ENCODE measurements around the gene LIPC. TPM values are rescaled to one million over a fixed set of nuclear protein-coding genes. Genes with fewer than 3 reads are reported as not detected.
A peak's percentile ranks its signal among the peaks of the same experiment; 100 is the strongest.

The LIPC gene
- total and polyA plus RNA-seq, 4 donors, result 0.38 to 0.93 (median 0.52) TPM; not detected in 1

DNA sequence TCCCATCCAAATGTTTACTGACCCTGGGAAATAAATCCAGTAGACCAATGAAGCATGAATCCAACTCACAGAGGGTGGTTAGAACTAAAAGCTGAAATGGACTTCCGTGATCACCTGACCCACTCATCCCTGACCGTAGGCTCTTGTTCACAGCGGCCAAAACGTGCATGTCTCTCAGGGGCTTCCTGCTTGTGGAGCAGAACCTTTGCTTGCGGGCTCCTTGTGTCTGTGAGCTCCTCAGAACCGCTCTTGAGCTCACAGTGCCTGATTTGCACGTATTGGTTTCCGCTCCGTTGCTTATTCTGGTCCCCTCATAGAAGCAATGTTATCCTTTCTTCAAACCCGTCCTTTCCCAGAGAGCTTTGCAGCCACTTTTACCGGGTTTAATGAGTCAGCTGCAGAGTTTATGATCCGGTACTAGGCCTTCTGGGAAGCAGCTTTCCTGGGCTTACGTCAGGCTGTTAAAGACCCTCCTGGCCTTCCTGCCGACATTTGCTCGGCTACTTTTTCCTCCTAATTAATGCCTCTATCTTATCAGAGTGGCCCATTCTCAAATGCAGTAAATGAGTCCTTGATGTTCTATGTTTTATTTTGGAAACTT is 35.4 kb downstream of the LIPC start:
- DNase-seq (no peak), ATAC-seq (ENCODE audit: low FRiP score) (no peak)
- no peaks in the 10 kb centered on the region for H3K36me3 ChIP-seq (ENCODE audit: control insufficient read depth in 1 of 2, insufficient read depth in 2 of 2, low read length in 1 of 2)
- 65 to 74% methylated on average over 15 of the region's 15 CpGs for WGBS, 2 donors
- H3K9me3 ChIP-seq (ENCODE audit: control insufficient read depth, low read length), result no peaks in the 10 kb centered on the region
- no peak overlapping the region for H3K4me3 ChIP-seq (ENCODE audit: low read length in 2 of 2)
- intact Hi-C loops (cut with DNase I), result no loop called here
- H3K27ac ChIP-seq (ENCODE audit: low read depth in 1 of 2, low read length in 2 of 2), result no peak overlapping the region
- H3K4me1 ChIP-seq (ENCODE audit: control insufficient read depth in 1 of 2, insufficient read depth in 2 of 2, low read length in 2 of 2), result no peaks in the 10 kb centered on the region
- H3K27me3 ChIP-seq (ENCODE audit: control insufficient read depth in 1 of 2, insufficient read depth in 2 of 2, low read length in 1 of 2), result no peaks in the 10 kb centered on the region

GRCh38 chr15:58467722-58468423 is 36.1 kb downstream of the LIPC start:
- intact Hi-C loops (cut with DNase I), result no loop called here
- no peak overlapping the region for H3K4me3 ChIP-seq (ENCODE audit: low read length in 2 of 2)
- H3K4me1 ChIP-seq (ENCODE audit: control insufficient read depth in 1 of 2, insufficient read depth in 2 of 2, low read length in 2 of 2), result no peaks in the 10 kb centered on the region
- 92 to 95% methylated on average over 9 of the region's 9 CpGs for WGBS, 2 donors
- H3K27ac ChIP-seq (ENCODE audit: low read depth in 1 of 2, low read length in 2 of 2), result no peak overlapping the region
- no peaks in the 10 kb centered on the region for H3K9me3 ChIP-seq (ENCODE audit: control insufficient read depth, low read length)
- H3K36me3 ChIP-seq (ENCODE audit: control insufficient read depth in 1 of 2, insufficient read depth in 2 of 2, low read length in 1 of 2), result no peaks in the 10 kb centered on the region
- no peak for DNase-seq
- H3K27me3 ChIP-seq (ENCODE audit: control insufficient read depth in 1 of 2, insufficient read depth in 2 of 2, low read length in 1 of 2), result no peaks in the 10 kb centered on the region
- no peak for ATAC-seq (ENCODE audit: low FRiP score)

DNA sequence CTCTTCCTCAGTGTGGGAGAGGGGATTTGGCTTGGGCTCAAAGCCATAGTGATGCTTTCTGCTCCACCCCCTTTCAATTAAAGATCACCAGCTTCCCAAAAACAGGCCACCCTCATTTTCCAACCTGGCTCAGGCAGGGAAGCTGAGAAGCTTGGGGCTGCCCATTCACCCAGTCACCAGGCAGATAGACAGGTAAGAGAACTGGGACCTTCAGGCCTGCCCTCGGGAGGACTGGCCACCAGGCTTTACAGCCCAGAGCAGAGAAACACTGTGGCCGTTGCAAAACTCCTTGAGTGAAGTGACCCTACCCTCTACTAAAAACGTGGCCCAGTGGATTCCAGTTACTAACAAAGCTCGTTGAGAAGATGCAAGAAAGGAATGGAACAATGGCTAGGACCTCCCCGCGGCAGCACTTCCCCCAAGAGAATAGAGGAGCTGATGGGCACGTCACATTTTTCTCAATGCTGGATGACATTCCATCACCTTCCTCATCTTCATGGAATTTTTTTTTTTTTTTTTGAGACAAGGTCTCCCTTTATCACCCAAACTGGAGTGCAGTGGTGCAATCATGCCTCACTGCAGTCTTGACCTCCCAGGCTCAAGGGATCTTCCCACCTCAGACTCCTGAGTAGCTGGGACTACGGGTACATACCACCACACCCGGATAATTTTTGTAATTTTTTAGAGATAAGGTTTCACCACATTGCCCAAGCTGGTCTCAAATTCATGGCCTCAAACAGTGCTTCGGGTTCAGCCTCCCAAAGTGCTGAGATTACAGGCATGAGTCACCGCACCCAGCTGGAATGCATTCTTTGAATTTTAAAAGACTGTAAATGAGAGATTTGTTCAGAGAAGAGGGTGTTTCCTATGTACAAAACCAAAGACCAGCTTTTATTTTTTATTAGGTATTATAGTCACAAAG is 37.9 kb downstream of the LIPC start:
- no peak for DNase-seq
- no peaks in the 10 kb centered on the region for H3K36me3 ChIP-seq (ENCODE audit: control insufficient read depth in 1 of 2, insufficient read depth in 2 of 2, low read length in 1 of 2)
- intact Hi-C loops (cut with DNase I), result no loop called here
- no peak for ATAC-seq (ENCODE audit: low FRiP score)
- peak overlapping the region in 1 of 2 donors; percentile 38 for H3K27ac ChIP-seq (ENCODE audit: low read depth in 1 of 2, low read length in 2 of 2)
- H3K27me3 ChIP-seq (ENCODE audit: control insufficient read depth in 1 of 2, insufficient read depth in 2 of 2, low read length in 1 of 2), result no peaks in the 10 kb centered on the region
- H3K9me3 ChIP-seq (ENCODE audit: control insufficient read depth, low read length), result no peaks in the 10 kb centered on the region
- H3K4me1 ChIP-seq (ENCODE audit: control insufficient read depth in 1 of 2, insufficient read depth in 2 of 2, low read length in 2 of 2), result no peaks in the 10 kb centered on the region
- no peak overlapping the region for H3K4me3 ChIP-seq (ENCODE audit: low read length in 2 of 2)
- 60 to 61% methylated on average over 11 of the region's 11 CpGs for WGBS, 2 donors

- intact Hi-C loops (cut with DNase I), result no loop called here
- WGBS, 2 donors, result 100% methylated on average over 1 of the region's 1 CpG
- ATAC-seq (ENCODE audit: low FRiP score), result no peak
- H3K4me3 ChIP-seq (ENCODE audit: low read length in 2 of 2), result no peak overlapping the region
- H3K9me3 ChIP-seq (ENCODE audit: control insufficient read depth, low read length), result no peaks in the 10 kb centered on the region
- DNase-seq, result no peak
- H3K27ac ChIP-seq (ENCODE audit: low read depth in 1 of 2, low read length in 2 of 2), result no peak overlapping the region
- H3K27me3 ChIP-seq (ENCODE audit: control insufficient read depth in 1 of 2, insufficient read depth in 2 of 2, low read length in 1 of 2), result no peaks in the 10 kb centered on the region
- H3K36me3 ChIP-seq (ENCODE audit: control insufficient read depth in 1 of 2, insufficient read depth in 2 of 2, low read length in 1 of 2), result no peaks in the 10 kb centered on the region
- H3K4me1 ChIP-seq (ENCODE audit: control insufficient read depth in 1 of 2, insufficient read depth in 2 of 2, low read length in 2 of 2), result no peaks in the 10 kb centered on the region
Measured at GRCh38 chr15:58471348-58471747, 39.6 kb downstream of the LIPC start.

DNA sequence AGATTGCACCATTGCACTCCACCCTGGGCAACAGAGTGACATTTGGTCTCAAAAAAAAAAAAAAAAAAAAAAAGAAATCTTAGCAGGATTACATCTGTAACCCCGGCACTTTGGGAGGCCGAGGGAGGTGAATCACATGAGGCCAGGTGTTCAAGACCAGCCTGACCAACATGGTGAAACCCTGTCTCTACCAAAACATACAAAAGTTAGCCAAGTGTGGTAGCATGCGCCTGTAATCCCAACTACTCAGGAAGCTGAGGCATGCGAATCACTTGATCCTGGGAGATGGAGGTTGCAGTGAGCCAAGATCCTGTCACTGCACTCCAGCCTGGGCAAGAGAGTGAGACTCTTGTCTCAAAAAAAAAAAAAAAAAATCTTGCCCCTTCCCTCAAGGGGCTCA is 40.4 kb downstream of the LIPC start:
- Histone ChIP-seq H3K4me1 (ENCODE audit: control insufficient read depth in 1 of 2, insufficient read depth in 2 of 2, low read length in 2 of 2) (no peaks in the 10 kb centered on the region), H3K9me3 (ENCODE audit: control insufficient read depth, low read length) (no peaks in the 10 kb centered on the region), H3K4me3 (ENCODE audit: low read length in 2 of 2) (no peak overlapping the region), H3K27ac (ENCODE audit: low read depth in 1 of 2, low read length in 2 of 2) (no peak overlapping the region), H3K27me3 (ENCODE audit: control insufficient read depth in 1 of 2, insufficient read depth in 2 of 2, low read length in 1 of 2) (no peaks in the 10 kb centered on the region), H3K36me3 (ENCODE audit: control insufficient read depth in 1 of 2, insufficient read depth in 2 of 2, low read length in 1 of 2) (no peaks in the 10 kb centered on the region)
- 83 to 93% methylated on average over 4 of the region's 4 CpGs for WGBS, 2 donors
- intact Hi-C loops (cut with DNase I), result no loop called here
- DNase-seq (no peak), ATAC-seq (ENCODE audit: low FRiP score) (no peak)

DNA sequence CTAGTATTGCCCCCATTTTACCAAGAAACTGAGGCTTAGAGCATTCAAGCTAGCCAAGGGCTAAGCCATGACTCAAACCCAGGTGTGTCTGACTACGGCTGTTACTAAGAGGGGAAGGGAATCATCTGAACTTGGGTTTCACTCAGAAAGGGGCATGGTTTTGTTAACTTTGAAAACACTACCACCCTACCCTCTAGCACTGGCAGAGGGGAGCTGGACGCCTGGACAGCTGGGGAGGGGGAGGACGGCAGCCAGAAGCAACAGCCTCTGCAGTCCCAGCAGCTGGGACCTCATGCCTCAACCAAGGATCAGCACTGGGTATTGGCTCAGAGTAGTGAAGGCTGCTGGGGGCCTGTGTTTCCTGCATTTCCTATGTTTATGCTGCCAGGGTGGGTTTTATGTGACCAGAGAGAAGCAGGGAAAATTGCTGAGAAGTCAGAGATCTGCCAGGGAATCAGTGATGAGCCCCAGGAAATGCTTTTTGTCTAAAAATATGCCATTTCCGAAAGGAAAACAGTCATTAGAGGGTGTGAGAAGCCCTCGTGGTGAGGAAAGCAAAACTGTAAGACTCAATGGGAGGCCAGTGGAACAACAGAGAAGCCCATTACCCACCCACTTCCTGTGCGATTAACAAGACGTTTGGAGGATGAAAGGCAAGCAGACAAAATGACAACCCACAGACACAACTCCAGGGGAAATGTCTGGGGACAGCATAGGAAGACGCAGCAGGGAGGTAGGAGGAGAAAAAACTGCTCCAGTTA is 41.2 kb downstream of the LIPC start:
- Histone ChIP-seq H3K27me3 (ENCODE audit: control insufficient read depth in 1 of 2, insufficient read depth in 2 of 2, low read length in 1 of 2) (no peaks in the 10 kb centered on the region), H3K4me1 (ENCODE audit: control insufficient read depth in 1 of 2, insufficient read depth in 2 of 2, low read length in 2 of 2) (no peaks in the 10 kb centered on the region), H3K36me3 (ENCODE audit: control insufficient read depth in 1 of 2, insufficient read depth in 2 of 2, low read length in 1 of 2) (no peaks in the 10 kb centered on the region), H3K9me3 (ENCODE audit: control insufficient read depth, low read length) (no peaks in the 10 kb centered on the region), H3K27ac (ENCODE audit: low read depth in 1 of 2, low read length in 2 of 2) (no peak overlapping the region), H3K4me3 (ENCODE audit: low read length in 2 of 2) (no peak overlapping the region)
- ATAC-seq (ENCODE audit: low FRiP score), result no peak
- intact Hi-C loops (cut with DNase I), result no loop called here
- WGBS, 2 donors, result 69 to 70% methylated on average over 8 of the region's 8 CpGs
- no peak for DNase-seq

DNA sequence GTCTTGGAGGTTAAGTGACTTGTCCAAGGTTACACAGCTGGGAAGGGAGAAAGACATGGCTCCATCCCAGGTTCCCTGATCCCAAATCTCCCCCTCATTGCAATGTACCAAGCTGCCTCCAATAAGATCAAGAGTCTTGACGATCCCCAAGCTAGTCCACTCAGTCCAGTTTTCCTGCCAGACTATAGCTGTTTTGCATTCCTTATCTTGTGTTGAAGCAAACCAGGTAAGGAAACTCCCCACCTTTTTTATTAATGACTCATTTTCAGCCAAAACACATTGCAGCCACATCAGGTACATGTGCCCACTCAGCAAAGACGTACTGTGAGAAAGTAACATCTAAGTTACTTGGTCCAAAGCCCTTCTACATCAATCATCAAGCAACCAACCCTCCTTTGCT is 41.9 kb downstream of the LIPC start:
- DNase-seq, result no peak
- intact Hi-C loops (cut with DNase I), result no loop called here
- 10 to 13% methylated on average over 2 of the region's 2 CpGs for WGBS, 2 donors

GRCh38 chr15:58474741-58475323 is 43.0 kb downstream of the LIPC start:
- ATAC-seq (ENCODE audit: low FRiP score), result no peak

More for the DNA sequence above, 41.9 kb downstream of the LIPC start:
- no peaks in the 10 kb centered on the region for H3K9me3 ChIP-seq (ENCODE audit: control insufficient read depth, low read length)
- no peak overlapping the region for H3K27ac ChIP-seq (ENCODE audit: low read depth in 1 of 2, low read length in 2 of 2)
- H3K36me3 ChIP-seq (ENCODE audit: control insufficient read depth in 1 of 2, insufficient read depth in 2 of 2, low read length in 1 of 2), result no peaks in the 10 kb centered on the region
- no peaks in the 10 kb centered on the region for H3K27me3 ChIP-seq (ENCODE audit: control insufficient read depth in 1 of 2, insufficient read depth in 2 of 2, low read length in 1 of 2)
- no peaks in the 10 kb centered on the region for H3K4me1 ChIP-seq (ENCODE audit: control insufficient read depth in 1 of 2, insufficient read depth in 2 of 2, low read length in 2 of 2)
- no peak for ATAC-seq (ENCODE audit: low FRiP score)
- H3K4me3 ChIP-seq (ENCODE audit: low read length in 2 of 2), result no peak overlapping the region

More at GRCh38 chr15:58474741-58475323, 43.0 kb downstream of the LIPC start:
- Histone ChIP-seq H3K4me1 (ENCODE audit: control insufficient read depth in 1 of 2, insufficient read depth in 2 of 2, low read length in 2 of 2) (no peaks in the 10 kb centered on the region), H3K36me3 (ENCODE audit: control insufficient read depth in 1 of 2, insufficient read depth in 2 of 2, low read length in 1 of 2) (no peaks in the 10 kb centered on the region), H3K27ac (ENCODE audit: low read depth in 1 of 2, low read length in 2 of 2) (no peak overlapping the region), H3K4me3 (ENCODE audit: low read length in 2 of 2) (no peak overlapping the region), H3K27me3 (ENCODE audit: control insufficient read depth in 1 of 2, insufficient read depth in 2 of 2, low read length in 1 of 2) (no peaks in the 10 kb centered on the region), H3K9me3 (ENCODE audit: control insufficient read depth, low read length) (no peaks in the 10 kb centered on the region)
- WGBS, 2 donors, result 92 to 100% methylated on average over 1 of the region's 1 CpG
- DNase-seq, result no peak
- intact Hi-C loops (cut with DNase I), result no loop called here

Measured in aorta (tissue), 5 donors.